Fibroblast of villous mesenchyme (primary cell): ENCODE data around the gene NCOA3. TPM values are rescaled to one million over a fixed set of nuclear protein-coding genes. Genes with fewer than 3 reads are reported as not detected.

Source experiments
- DNase-seq: peaks from one replicate; pipeline ENCODE4 v3.0.0-alpha.2; 2010; ENCODE audit warnings: low read depth
- H3K4me3 ChIP-seq: 2 replicates; pipeline ENCODE4 v1.5.1; 2011; ENCODE audit warnings: low read depth, mild to moderate bottlenecking, low read length
- CTCF ChIP-seq: IDR thresholded peaks from 2 replicates; pipeline ENCODE4 v1.5.1; 2012; ENCODE audit warnings: low read depth, mild to moderate bottlenecking, low read length; ENCODE audit not compliant: insufficient read depth
- total RNA-seq: library from RNA; depleted of rRNA; stranded (reverse); fragments of >200 nt; gene quantifications from 2 replicates; pipeline ENCODE4 v1.2.3, GENCODE V29; 2012

NCOA3 gene
- total RNA-seq, 1 donor: 63.0 TPM

GRCh38 chr20:47532002-47532401 is 30.3 kb downstream of the NCOA3 start:
- TF ChIP-seq CTCF: no peak

GRCh38 chr20:47533518-47534062 is 31.9 kb downstream of the NCOA3 start:
- no peak for TF ChIP-seq CTCF
- H3K4me3 ChIP-seq: no peak overlapping the region
- DNase-seq: no peak

More at GRCh38 chr20:47532002-47532401, 30.3 kb downstream of the NCOA3 start:
- DNase-seq: no peak
- no peak overlapping the region for H3K4me3 ChIP-seq

GRCh38 chr20:47534405-47534804 is 32.7 kb downstream of the NCOA3 start:
- no peak for DNase-seq
- no peak overlapping the region for H3K4me3 ChIP-seq
- TF ChIP-seq CTCF: no peak

GRCh38 chr20:47535088-47535487 is 33.4 kb downstream of the NCOA3 start:
- TF ChIP-seq CTCF: peak; percentile 32
- no peak for DNase-seq
- no peak overlapping the region for H3K4me3 ChIP-seq

GRCh38 chr20:47535994-47536393 is 34.3 kb downstream of the NCOA3 start:
- no peak for TF ChIP-seq CTCF
- no peak for DNase-seq
- H3K4me3 ChIP-seq: no peak overlapping the region

GRCh38 chr20:47540443-47541354 is 39.0 kb downstream of the NCOA3 start:
- peak; percentile 58 for DNase-seq

More at GRCh38 chr20:47540443-47541354, 39.0 kb downstream of the NCOA3 start:
- H3K4me3 ChIP-seq: no peak overlapping the region
- no peak for TF ChIP-seq CTCF
